HG02759 (cell line): ENCODE data around the gene HDGFL2.

Source experiments
- ATAC-seq: cut with Tn5 transposase; IDR thresholded peaks from one replicate; pipeline ENCODE4 v1.9.1; 2021; ENCODE audit warnings: mild to moderate bottlenecking, moderate library complexity; ENCODE audit not compliant: unreplicated experiment

The HDGFL2 gene

DNA sequence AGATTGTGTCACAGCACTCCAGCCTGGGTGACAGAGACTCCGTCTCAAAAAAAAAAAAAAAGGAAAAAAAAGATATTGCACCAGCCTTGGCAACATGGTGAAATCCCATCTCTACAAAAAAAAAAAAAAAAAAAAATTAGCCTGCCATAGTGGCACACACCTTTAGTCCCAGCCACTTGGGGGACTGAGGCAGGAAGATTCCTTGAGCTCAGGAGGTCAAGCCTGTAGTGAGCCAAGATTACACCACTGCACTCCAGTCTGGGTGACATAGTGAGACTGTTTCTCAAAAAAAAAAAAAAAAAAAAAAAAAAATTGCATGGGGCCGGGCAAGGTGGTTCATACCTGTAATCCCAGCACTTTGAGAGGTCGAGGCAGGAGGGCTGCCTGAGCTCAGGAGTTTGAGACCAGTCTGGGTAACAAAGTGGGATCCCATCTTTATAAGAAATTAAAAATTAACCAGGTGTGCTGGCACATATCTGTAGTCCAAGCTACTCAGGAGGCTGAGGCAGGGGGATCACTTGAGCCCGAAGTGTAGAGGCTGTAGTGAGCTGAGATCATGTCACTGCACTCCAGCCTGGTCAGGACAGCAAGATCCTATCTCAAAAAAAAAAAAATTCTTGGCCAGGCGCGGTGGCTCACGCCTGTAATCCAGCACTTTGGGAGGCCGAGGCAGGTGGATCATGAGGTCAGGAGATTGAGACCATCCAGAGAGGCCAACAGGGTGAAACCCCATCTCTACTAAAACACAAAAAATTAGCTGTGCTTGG, 7.1 kb upstream of the HDGFL2 start:
- no peak for ATAC-seq

DNA sequence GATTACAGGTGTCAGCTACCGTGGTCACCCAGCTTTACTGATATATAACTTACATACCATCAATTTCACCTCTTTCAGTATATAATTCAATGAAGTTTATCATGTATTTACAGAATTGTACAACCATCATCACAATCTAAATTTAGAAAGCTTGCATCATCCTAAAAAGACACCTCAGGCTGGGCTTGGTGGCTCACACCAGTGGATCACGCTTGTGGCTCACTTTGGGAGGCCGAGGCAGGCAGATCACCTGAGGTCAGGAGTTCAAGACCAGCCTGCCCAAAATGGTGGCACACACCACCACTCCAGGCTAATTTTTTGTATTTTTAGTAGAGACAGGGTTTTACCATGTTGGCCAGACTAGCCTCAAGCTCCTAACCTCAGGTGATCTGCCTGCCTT, 4.3 kb upstream of the HDGFL2 start:
- ATAC-seq = no peak

DNA sequence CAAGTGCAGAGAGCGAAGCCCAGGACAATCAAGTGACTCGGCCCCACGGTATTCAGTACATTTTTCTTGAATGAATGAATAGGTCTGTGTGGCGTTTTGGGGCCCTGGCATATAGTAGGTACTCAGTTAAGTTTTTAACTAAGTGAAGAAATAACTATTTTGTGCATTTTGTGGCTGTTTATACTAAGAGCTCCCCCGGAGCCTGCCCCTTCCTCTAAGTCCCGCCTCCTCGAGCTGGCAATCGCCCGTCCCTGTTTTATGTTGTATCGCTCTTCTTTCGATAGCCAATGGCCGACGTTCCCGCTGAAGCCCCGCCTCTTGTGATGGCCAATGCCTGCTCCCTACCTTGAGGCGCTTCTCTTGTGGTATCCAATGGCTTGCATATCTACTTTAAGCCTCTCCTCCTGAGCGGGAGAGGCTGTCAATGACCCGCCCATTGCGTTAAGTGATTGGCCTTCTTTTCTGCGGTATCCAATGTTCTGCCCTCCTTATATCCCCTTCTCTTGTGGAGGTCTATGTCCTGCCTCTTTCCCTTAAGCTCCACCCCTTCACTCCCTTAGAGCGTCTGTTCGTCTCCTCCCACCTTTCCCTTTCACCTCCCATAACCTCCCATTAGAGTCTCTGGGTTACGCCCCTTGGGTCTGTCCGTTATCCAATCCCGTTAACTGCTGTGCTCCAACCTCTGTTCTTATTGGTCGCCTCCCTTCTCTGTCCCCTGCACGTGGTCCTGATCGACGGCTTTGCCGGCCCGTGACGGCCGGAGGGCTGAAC, 509 bp upstream of the HDGFL2 start:
- ATAC-seq = peak; percentile 82

DNA sequence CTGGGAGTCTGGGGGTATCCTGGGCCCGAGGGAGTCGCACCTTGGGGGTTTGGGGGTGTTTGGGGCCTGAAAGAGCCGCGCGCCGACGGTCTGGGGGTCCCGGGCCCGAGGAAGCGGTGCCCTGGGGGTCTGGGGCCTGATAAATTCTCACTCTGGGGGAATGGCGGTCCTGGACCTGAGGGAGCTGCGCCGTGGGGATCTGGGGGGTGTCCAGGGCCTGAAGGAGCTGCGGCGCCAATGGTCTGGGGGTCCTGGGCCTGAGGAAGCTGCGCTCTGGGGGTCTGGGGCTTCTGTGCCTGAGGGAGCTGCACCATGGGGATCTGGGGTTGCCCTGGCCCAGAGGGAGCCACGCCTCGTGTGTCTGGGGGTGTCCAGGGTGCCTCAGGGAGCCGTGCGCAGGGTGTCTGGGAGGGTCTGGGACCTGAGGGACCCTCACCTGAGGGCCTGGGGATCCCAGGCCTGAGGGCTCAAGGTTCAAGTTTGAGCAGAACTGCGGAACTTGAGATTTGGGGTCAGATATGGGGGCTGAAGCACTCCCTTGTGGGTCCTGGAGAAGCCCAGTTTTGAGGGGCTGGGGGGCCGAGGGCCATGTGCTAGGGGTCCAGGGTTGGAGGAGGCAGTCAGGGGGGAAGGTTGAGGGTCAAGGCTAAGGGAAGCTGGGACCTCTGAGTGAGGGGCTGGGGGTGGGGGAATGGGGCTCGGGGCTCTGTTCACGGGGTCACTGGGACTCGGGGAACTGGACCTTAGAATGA, 1.1 kb downstream of the HDGFL2 start:
- ATAC-seq = no peak

DNA sequence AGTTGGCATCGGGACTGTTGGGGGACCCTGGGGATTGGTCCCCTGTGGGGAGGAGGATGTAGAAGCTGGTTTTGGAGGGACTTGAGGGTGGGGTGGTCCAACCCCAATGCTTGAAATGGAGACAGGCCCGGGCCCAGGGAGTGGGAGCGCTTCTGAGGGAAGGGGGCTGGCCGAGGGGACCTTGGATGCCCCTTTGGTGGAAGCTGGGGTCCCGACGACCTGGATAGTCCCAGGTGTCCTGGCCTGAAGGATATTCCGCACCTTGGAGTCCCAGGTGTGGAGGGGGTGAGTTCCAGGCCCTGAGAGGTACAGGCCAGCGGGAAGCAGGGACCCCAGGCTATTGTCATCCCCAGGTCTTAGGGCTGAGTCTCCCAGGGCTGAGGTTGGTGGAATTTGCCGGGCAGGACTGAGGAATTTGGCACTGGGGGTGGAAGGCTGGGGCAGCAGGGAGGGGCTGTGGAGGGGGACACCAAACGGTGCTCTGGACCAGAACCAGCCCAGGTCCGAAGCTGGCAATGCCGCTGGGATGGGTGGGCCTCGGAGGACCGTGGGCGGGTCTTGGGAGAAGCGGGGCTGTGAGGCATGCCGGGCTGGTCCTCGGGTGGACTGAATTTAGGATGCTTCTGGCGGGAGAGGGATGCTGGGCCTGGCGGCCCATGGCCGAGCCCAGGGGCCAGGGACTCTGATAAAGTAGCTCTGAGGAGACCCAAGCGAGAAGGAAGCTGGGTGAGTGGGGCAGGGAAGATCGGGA, 1.8 kb downstream of the HDGFL2 start:
- ATAC-seq = no peak

DNA sequence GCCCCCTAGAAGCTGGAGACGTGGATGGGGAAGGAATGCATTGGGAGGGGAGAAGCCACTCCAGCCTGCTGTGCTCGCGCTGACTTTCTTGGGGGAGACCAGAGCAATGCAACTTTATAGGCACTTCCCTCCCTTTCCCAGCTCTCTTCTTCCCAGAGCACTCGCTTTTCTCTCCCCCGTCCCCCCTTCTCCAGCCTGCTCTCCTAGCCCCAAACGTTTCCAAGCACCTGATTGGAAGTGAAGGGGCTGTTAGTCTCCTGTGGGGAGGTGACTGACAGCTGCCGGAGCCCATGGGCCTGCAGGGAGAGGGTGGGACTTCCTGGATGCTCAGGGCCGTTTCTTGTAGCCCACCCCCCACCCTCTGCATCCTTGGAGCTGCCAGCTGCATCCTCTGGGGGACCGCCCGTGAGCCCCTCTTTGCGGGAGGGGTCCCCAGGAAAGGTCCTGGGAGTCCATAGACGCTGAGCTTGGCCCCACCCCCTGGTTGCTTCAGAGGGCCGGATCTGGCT, 2.5 kb downstream of the HDGFL2 start:
- ATAC-seq = no peak

DNA sequence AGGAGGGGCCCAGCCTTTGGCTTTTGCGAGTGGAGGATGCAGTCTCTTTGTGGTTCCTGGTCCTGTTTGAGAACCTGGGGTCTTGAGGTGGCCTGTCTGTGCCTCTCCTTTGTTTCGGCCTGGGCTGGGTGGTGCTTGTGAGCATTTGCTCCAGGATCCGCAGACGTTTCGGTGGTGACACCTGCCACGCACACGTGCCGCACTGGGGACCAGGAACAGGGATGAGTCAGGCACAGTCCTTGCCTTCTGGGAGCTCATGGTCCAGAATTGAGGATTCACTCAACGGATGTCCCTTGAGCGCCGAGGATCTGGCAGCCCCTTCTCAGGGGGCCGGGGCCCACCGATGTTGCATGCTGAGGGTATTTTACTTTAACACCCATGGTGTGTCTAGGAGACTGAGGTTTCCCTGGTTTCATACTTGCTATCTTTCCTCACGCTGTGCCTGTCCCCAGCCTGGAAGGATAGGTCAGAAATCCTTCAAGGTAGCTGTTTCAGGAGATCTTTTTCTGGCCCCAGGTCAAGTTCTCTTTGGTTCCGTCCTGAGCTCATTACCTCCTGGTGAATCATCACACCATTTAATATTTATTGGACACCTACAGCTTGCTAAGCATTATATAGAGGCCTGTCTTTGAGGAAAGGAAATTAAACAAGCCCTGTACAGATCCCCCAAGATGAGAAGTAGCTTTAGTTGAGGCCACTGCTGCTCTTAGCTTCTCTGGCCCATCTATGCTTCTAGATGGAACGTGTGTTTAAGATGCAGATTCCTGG, 5.1 kb downstream of the HDGFL2 start:
- ATAC-seq = no peak

DNA sequence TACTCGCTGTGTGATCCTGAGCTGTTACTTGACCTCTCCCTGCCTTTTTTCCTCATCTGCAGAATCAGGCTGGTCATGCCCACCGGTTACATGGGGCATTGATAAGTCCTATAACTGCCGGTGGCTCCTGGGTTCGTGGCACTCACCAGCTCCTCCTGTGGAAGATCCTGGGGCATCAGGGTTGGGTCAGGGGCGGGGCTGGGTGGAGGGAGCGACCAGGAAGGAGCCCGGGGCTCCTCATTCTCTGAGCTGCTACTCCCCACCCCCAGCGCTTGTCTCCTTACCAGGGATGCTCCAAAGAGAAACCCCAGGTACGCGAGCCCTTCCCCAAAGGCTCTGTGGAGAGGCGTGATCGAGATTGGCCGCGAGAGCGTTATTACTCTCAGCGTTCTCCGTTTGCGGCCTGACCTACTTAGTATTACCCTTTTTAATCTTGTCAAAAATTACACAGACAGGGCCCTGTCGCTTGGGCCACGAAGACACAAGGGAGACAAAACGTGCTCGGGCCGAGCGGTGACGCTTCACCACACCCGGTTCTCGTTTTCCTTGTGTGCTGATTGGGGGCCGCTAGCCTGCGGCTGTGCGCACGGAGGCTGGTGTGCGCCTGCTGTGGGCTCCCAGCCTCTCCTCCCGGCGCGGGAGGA, 10.7 kb downstream of the HDGFL2 start:
- ATAC-seq = no peak

DNA sequence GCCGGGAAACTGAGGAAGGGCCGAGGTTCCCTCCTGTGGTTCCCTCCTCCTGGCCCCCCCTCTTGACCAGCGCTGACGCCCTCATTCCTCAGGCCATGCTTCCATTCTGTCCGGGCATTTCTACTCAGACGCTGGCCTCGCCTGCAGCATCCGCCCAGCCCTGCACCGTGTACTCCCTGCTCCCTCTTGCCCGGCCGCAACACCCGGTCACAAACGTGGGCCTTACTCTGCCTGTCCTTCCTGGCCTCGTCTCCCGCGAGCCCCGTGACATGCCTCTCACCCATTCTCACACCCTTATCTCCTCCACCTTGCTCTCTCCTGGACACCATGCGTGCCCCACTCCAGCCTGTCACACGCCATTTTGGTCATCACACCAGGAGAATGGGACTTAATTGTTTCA, 11.3 kb downstream of the HDGFL2 start:
- ATAC-seq = no peak

DNA sequence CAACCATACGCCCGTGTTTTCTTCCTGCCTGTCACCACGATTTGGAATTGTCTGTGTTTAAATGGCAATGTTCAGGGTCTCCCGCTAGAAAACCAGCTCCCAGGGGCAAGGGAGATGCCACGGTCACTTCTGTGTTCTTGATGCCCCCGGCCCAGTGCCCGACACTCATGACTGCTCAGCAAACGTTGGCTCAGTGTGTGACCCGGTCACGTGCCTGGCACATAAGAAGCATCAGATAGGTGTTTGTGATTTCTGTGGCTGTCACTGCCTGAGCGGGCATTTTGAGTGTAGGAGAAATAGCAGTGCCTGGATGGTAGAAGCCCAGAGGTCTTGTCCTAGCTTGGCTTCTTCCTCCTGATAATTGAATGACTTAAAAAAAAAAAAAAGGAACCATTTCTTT, 15.5 kb downstream of the HDGFL2 start:
- no peak for ATAC-seq

DNA sequence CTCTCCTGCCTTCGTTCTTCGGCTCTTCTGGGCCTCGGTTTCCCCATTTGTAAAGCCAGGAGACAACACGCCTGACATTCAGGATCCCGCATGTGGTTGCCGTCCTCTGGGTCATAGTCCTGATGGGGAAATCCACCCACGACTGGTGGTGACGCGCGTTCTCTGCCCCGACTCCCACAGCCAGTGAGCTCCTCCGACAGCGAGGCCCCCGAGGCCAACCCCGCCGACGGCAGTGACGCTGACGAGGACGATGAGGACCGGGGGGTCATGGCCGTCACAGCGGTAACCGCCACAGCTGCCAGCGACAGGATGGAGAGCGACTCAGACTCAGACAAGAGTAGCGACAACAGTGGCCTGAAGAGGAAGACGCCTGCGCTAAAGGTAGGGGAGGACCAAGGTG, 16.4 kb downstream of the HDGFL2 start:
- no peak for ATAC-seq

DNA sequence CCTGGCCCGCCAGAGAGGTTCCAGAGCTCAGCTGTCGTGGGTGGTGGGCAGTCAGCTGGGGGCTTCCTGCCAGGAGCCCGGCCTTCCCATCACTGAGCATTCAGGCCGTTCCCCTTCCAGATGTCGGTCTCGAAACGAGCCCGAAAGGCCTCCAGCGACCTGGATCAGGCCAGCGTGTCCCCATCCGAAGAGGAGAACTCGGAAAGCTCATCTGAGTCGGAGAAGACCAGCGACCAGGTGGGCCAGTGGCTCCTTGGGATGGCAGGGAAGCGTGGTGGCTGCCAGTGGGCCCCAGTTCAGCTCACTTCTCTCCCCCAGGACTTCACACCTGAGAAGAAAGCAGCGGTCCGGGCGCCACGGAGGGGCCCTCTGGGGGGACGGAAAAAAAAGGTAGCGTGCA, 19.3 kb downstream of the HDGFL2 start:
- ATAC-seq = no peak

DNA sequence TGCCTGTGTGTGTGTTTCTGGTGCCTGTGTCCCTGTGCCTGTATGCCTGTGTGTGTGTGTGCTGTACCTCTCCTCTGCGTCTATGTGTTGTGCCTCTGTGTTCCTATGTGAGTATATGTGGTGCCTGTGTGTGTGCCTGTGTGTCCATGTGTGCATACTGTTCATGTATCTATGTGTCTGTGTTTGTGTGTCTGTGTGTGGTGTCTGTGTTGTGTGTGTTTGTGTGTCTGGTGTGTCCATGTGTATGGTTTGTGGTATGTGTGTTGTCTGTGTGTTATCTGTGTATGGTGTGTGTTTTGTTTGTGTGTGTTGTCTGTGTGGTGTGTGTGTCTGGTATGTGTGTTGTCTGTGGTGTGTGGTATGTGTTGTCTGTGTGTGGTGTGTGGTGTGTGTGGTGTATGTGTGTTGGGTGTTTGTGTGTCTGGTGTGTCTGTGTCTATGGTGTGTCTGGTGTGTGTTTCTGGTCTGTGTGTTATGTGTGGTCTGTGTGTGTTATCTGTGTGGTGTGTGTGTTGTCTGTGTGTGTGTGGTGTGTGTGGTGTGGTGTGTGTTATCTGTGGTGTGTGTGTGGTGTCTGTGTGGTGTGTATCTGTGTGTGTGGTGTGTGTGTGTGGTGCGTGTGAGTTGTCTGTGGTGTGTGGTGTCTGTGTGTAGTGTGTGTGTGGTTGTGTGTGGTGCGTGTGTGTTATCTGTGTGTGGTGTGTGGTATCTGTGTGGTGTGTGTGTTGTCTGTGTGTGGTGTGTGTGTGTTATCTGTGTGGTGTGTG, 20.4 kb downstream of the HDGFL2 start:
- no peak for ATAC-seq

DNA sequence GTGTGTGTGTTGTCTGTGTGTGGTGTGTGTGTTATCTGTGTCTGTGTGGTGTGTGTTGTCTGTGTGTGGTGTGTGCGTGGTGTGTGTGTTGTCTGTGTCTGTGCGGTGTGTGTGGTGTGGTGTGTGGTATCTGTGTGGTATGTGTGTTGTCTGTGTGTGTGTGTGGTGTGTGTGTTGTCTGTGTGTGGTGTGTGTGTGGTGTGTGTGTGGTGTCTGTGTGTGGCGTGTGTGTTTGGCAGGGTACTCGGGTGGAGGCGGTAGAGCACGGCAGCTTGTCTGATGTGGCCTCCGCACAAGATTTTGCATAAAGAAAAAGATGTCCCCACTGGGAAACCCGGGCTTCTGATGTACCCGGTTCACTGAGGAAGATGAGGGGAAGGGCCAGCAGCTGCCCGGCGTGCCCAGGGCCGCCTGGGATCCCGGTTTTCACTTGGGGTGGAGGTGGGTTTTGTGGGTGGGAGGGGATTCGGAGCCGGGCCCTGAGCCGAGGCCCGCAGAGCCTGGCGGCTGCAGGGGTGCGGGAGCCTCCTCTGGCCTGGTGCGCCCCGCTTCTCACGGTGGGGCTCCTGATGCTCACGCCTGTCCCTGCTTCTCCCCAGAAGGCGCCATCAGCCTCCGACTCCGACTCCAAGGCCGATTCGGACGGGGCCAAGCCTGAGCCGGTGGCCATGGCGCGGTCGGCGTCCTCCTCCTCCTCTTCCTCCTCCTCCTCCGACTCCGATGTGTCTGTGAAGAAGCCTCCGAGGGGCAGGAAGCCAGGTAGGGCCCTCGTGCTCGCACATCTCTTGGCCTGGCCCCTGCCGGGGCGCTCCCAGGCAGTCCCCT, 21.2 kb downstream of the HDGFL2 start:
- no peak for ATAC-seq

DNA sequence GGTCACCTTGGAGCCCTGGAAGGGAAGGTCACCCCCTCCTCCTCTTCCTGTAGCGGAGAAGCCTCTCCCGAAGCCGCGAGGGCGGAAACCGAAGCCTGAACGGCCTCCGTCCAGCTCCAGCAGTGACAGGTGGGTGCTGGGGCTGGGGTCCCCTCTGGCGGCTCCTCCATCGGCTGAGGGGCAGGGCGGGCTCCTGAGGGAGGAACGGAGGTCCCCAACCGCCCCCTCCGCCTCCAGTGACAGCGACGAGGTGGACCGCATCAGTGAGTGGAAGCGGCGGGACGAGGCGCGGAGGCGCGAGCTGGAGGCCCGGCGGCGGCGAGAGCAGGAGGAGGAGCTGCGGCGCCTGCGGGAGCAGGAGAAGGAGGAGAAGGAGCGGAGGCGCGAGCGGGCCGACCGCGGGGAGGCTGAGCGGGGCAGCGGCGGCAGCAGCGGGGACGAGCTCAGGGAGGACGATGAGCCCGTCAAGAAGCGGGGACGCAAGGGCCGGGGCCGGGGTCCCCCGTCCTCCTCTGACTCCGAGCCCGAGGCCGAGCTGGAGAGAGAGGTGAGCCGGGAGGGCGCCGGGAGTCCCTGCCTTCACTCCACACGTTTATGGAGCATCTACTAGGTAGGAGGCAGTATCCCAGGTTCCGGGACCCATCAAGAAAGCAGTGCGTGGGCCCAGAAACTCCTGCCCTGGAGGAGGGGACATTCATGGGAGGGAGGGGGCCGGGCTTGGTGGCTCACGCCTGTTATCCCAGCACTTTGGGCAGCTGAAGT, 22.0 kb downstream of the HDGFL2 start:
- no peak for ATAC-seq

DNA sequence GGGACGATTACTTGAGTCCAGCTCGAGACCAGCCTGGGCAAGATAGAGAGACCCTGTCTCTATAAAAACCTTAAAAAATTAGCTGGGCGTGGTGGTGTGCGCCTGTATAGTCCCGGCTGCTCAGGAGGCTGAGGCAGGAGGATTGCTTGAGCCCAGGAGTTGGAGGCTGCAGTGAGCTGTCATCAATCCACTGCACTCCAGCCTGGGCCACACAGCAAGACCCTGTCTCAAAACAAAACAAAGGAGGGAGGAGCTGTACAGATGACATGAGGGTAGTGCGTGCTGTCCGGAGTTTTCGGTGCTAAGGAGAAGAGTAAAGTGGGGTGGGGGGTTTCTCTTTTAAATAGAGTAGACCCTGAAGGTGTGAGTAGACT, 22.6 kb downstream of the HDGFL2 start:
- ATAC-seq = no peak

DNA sequence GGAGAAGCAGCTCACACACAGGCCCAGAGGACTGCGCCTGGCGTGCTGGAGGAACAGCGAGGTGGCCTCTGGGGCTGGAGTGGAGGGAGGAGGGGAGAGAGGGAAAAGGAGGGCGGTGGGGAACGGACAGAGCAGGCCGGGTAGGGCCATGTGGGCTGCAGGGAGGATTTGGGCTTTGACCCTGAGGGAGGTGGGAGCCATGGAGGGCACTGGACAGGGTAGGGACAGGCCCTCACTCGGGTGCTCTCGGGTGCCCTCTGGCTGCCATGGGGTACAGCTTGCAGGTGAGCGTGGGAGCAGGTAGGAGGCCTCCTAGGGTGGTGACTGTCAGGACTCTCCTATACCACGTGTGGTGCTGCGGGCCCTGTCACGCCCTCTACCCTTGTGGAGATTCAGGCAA, 23.4 kb downstream of the HDGFL2 start:
- no peak for ATAC-seq
